ENCODE measurements around the gene DEDD2.

DNA sequence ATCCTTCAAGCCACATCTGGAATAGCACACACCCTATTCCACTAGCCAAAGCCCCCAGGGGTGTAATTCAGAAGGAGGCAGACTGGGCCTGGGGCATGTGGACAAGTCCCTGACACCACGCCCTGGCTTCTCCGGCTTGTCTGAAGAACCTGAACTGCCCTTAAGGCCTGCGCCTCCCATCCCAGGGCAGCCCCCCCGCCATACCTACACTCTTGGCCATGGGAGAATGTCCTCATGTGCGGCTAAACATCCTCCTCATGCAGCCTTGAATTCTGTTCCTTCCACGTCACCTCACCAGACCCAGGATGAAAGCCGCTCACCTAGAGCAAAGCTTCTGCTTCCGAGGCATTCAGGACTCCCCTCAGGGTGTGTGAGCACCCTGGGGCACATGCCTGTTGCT lies 60.9 kb downstream of the DEDD2 start:
- TF ChIP-seq, protein P1, sequence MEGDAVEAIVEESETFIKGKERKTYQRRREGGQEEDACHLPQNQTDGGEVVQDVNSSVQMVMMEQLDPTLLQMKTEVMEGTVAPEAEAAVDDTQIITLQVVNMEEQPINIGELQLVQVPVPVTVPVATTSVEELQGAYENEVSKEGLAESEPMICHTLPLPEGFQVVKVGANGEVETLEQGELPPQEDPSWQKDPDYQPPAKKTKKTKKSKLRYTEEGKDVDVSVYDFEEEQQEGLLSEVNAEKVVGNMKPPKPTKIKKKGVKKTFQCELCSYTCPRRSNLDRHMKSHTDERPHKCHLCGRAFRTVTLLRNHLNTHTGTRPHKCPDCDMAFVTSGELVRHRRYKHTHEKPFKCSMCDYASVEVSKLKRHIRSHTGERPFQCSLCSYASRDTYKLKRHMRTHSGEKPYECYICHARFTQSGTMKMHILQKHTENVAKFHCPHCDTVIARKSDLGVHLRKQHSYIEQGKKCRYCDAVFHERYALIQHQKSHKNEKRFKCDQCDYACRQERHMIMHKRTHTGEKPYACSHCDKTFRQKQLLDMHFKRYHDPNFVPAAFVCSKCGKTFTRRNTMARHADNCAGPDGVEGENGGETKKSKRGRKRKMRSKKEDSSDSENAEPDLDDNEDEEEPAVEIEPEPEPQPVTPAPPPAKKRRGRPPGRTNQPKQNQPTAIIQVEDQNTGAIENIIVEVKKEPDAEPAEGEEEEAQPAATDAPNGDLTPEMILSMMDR (IDR thresholded peaks at IDR 0.05), result no peak
- no peak for TF ChIP-seq POLR2A (IDR thresholded peaks at IDR 0.05)
